AG09309 (cell line): Measurements from ENCODE around the gene SLC35C1.
A peak's percentile ranks its signal among the peaks of the same experiment; 100 is the strongest.

Experiments
- DNase-seq: peaks from one replicate; pipeline ENCODE4 v3.0.0-alpha.2; 2010; ENCODE audit warnings: low read depth
- H3K4me3 ChIP-seq: 2 replicates; pipeline ENCODE4 v1.5.1; 2011; ENCODE audit warnings: mild to moderate bottlenecking, low read depth, low read length, moderate library complexity; ENCODE audit not compliant: control insufficient read depth
- TF ChIP-seq, protein P1 (sequence below): IDR thresholded peaks from 2 replicates; pipeline ENCODE4 v1.5.1; 2011; ENCODE audit warnings: mild to moderate bottlenecking, low read depth, low read length, inconsistent platforms; ENCODE audit not compliant: insufficient read depth, control insufficient read depth; ENCODE audit errors: missing control alignments

SLC35C1 gene

DNA sequence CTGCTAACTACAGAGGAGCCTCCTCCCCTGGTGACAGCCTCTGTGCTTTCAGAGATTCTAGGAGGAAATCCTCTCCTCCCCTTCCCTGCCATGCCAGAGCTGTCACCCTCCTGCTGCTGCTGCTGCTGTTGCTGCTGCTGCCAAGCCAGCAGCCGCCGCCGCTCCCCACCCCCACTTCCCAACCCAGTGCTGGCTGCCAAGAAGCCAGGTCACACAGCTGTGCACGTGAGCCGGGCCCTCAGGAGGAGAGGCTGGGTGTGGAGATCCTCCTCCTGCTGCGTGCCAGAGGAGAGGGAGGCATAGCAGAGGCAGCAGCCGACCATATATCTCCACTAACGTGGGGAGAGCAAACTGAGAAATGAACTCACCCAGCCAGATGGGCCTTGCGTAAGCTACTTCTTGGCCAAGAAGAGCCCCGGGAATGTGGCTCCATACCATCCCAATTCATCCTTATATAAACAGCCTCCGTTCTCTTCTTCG, 54.8 kb downstream of the SLC35C1 start:
- no peak overlapping the region for H3K4me3 ChIP-seq
- TF ChIP-seq, protein P1, sequence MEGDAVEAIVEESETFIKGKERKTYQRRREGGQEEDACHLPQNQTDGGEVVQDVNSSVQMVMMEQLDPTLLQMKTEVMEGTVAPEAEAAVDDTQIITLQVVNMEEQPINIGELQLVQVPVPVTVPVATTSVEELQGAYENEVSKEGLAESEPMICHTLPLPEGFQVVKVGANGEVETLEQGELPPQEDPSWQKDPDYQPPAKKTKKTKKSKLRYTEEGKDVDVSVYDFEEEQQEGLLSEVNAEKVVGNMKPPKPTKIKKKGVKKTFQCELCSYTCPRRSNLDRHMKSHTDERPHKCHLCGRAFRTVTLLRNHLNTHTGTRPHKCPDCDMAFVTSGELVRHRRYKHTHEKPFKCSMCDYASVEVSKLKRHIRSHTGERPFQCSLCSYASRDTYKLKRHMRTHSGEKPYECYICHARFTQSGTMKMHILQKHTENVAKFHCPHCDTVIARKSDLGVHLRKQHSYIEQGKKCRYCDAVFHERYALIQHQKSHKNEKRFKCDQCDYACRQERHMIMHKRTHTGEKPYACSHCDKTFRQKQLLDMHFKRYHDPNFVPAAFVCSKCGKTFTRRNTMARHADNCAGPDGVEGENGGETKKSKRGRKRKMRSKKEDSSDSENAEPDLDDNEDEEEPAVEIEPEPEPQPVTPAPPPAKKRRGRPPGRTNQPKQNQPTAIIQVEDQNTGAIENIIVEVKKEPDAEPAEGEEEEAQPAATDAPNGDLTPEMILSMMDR = no peak
- DNase-seq = peak; percentile 99

DNA sequence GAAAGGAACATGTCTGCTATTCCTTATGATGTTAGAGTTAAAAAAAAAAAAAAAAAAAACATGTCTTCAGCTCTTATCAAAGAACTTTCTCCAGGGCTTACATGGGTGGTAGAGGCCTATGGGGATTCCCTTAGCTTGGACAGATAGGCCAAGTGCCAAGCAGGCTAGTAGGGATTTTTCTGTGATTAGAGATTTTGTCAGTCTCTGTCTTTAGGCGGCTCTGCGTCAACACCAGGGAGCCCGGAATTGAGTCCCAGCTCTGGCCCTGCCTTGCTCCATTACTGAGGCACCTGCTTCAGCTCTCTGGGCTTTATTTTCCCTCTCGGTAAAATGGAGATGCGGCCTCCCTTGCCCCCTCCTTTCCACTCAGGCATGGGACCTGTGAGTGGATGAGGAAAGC, 55.4 kb downstream of the SLC35C1 start:
- H3K4me3 ChIP-seq = no peak overlapping the region
- no peak for DNase-seq
- TF ChIP-seq, protein P1 = no peak

DNA sequence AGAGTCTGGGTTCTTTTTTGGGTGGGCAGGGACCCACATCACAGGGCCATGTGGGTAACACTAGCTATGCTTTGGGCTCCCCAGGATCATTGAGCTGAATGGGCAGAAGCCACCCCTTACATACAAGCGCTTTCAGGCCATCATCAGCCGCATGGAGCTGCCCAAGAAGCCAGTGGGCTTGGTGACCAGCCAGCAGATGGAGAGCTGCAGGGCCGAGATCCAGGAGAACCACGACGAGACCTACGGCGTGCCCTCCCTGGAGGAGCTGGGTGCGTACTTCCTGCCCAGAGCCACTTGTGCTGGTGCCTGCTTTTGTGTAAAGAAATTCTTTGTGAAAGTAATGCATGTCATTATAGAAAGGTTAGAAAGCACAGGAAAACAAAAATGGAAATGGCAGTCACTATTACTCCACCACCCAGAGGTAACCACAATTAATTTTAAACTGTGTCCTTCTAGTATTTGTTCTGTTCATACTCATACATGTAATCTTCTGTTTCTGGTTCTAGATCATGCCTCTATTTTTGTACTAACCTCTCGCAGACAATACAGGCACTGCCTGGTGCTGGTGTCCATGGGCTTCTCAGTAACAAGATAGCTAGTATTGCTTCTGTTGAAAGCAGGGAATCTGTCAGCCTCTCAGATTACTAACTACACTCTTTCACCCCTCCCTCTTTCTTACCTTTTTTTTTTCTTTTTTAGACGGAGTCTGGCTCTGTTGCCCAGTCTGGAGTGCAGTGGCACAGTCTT, 56.0 kb downstream of the SLC35C1 start:
- TF ChIP-seq, protein P1 = no peak
- no peak overlapping the region for H3K4me3 ChIP-seq
- DNase-seq = no peak
